GM13977 (cell line): ENCODE results near the gene ITSN1.

Experiments
- DNase-seq: peaks from one replicate; pipeline ENCODE4 v3.0.0; 2012; ENCODE audit warnings: low spot score
- in situ Hi-C: fragments of 300-500 bp; cut with MboI; formaldehyde crosslinking; loops from one replicate; pipeline ENCODE4 v1.12.0; 2022; ENCODE audit warnings: low sequenced_read_pairs, low pct_unique_long_range_greater_than_20kb, mixed read lengths, inconsistent platforms; ENCODE audit not compliant: unreplicated experiment
- TF ChIP-seq, protein P1 (sequence below): IDR thresholded peaks from 2 replicates; pipeline ENCODE4 v1.5.1; 2012; ENCODE audit warnings: mild to moderate bottlenecking, control low read depth; ENCODE audit not compliant: insufficient read depth; ENCODE audit errors: extremely low read depth, missing control alignments

Gene ITSN1

GRCh38 chr21:33799378-33800090, 157.2 kb downstream of the ITSN1 start:
- no peak for DNase-seq
- in situ Hi-C loops, result no loop called here
- TF ChIP-seq, protein P1, sequence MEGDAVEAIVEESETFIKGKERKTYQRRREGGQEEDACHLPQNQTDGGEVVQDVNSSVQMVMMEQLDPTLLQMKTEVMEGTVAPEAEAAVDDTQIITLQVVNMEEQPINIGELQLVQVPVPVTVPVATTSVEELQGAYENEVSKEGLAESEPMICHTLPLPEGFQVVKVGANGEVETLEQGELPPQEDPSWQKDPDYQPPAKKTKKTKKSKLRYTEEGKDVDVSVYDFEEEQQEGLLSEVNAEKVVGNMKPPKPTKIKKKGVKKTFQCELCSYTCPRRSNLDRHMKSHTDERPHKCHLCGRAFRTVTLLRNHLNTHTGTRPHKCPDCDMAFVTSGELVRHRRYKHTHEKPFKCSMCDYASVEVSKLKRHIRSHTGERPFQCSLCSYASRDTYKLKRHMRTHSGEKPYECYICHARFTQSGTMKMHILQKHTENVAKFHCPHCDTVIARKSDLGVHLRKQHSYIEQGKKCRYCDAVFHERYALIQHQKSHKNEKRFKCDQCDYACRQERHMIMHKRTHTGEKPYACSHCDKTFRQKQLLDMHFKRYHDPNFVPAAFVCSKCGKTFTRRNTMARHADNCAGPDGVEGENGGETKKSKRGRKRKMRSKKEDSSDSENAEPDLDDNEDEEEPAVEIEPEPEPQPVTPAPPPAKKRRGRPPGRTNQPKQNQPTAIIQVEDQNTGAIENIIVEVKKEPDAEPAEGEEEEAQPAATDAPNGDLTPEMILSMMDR, result no peak

DNA sequence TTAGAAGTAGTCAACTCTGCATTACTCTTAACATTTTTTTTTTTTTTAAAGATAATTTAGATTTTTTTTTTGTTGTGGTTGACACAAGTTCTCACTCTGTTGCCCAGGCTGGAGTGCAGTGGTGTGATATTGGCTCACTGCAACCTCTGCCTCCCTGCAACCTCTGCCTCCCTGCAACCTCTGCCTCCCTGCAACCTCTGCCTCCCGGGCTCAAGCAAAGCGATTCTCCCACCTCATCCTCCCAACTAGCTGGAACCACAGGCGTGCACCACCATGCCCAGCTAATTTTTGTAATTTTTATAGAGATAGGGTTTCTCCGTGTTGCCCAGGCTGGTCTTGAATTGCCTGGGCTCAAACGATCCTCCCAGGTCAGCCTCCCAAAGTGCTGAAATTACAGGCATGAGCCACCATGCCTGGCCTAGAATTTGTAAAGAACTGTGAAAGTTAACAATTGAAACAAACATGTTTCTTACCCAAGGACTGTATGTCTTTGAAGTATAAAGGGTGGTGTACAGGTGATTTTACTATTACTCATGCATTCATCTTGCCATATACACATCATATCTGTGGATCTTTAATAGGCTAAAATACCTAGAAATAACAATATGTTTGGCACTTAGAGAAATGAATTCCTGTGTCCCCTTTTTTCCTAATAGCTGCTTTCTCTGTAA, 158.6 kb downstream of the ITSN1 start:
- no peak for DNase-seq
- in situ Hi-C loops, result no loop called here
- TF ChIP-seq, protein P1, result no peak

DNA sequence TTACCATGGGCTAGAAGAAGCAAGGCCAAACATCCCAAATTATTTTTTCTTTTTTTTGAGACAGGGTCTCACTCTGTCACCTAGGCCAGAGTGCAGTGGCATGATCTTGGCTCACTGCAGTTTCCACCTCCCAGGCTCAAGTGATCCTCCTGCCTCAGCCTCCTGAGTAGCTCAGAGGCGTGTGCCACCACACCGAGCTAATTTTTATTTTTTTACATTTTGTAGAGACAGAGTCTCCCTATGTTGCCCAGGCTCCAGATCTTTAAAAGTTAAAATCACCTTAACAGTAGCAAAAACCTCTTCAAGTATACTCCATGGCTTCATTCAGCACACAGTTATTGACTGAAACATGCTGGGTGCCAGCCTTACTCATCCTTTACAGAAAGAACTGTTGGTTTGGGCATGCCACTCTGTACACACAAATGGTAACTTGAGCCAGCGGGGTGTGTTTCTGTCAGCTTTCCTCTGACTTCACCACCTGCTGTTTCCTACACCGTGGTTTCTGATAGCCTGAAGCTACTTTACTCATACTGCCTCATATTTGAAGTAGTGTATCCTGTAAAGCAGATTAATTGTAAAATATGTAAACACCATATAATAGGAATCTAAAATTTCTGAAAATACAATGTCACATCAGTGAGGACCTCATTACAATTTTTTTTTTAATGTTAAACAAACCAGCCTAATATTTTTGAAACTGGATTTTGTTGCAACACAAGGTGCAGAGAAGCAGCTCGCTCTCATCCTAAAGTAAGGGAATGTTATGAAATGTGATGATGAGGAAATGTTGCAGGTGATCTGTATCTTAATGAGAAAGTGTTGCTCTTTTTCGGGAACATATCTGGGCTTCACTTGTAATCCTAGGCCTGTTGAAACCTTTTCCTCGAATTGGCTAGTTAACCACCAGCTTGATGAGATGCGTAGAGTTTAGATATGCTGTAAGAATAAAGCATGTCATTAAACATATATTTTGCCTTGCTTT, 159.4 kb downstream of the ITSN1 start:
- no peak for DNase-seq
- in situ Hi-C loops, result no loop called here

DNA sequence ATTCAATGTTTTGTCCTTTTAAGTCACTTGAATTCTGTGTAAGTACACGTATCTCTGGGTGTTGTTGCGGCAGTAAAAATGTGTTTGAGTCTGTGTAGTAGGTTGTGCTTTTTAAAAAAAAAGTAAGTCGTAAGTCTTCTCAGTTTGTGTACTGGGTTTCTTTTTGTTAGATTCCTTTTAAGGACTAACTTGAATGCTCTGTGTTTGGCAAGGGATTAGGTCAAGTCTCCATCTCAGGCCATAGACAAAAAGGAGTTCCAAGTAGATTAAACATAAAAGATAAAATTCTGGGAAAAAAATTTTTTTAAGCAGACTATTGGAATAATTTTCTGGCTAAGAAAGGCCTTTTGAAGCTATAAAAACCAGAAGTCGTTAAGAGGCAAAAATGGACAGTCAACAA, 160.2 kb downstream of the ITSN1 start:
- in situ Hi-C loops, result no loop called here
- TF ChIP-seq, protein P1, result no peak

More for the DNA sequence above, 159.4 kb downstream of the ITSN1 start:
- TF ChIP-seq, protein P1, result no peak

GRCh38 chr21:33808715-33809367, 166.5 kb downstream of the ITSN1 start:
- in situ Hi-C loops, result no loop called here
- TF ChIP-seq, protein P1, result no peak
- DNase-seq, result no peak

More for the DNA sequence above, 160.2 kb downstream of the ITSN1 start:
- DNase-seq, result no peak

DNA sequence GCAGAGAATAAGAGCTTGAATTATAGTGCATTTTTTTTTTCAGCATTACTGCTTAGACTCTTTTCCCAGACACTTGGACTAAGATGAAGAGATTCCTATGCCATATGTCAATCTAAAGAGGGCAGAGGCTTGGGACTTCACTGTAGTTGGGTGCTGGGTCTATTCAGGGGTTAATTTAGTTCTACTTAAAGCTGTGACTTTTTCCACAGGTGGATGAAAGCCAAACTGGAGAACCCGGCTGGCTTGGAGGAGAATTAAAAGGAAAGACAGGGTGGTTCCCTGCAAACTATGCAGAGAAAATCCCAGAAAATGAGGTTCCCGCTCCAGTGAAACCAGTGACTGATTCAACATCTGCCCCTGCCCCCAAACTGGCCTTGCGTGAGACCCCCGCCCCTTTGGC, 168.5 kb downstream of the ITSN1 start:
- no peak for DNase-seq
- TF ChIP-seq, protein P1, result no peak
- in situ Hi-C loops, result no loop called here
